Motor neuron (in vitro differentiated cells): ENCODE data around the gene HECTD4. TPM values are rescaled to one million over a fixed set of nuclear protein-coding genes. Genes with fewer than 3 reads are reported as not detected.
"Not testable (repeated sequence)": the region's sequence is repeated elsewhere in the genome, so short reads cannot be mapped to it uniquely, and the experiment has no call there.

Experiments used
- ATAC-seq, 8 experiments: fragments of 200-7000 bp; cut with Tn5 transposase; replicated peaks in 6 of 8; 2 replicates each; pipeline ENCODE4 v1.8.0; 2021; ENCODE audit warnings: mild to moderate bottlenecking in 8 of 8, moderate library complexity in 8 of 8
- H3K27ac ChIP-seq, 2 donors: fragments of 250-450 bp; sonication (Bioruptor Pico); 2 replicates each; pipeline ENCODE4 v1.9.0; 2021; ENCODE audit warnings: antibody characterized with exemption in 2 of 2, mild to moderate bottlenecking in 2 of 2, moderate library complexity in 1 of 2
- H3K4me1 ChIP-seq, 2 donors: fragments of 250-450 bp; sonication (Bioruptor Pico); replicated peaks in 1 of 2; 2 replicates each; pipeline ENCODE4 v1.6.1; 2021; ENCODE audit warnings: antibody characterized with exemption in 2 of 2, mild to moderate bottlenecking in 2 of 2, moderate library complexity in 1 of 2
- H3K4me3 ChIP-seq, 5 donors: fragments of 250-450 bp; sonication (Bioruptor Pico); 2 replicates each; pipeline ENCODE4 v1.9.0; 2021; ENCODE audit warnings: antibody characterized with exemption in 5 of 5, mild to moderate bottlenecking in 5 of 5, moderate library complexity in 4 of 5
- WGBS, 10 experiments: fragments of 450-650 bp; shearing (Covaris generic); methylation state at CpG; one replicate each; pipeline ENCODE4 v1.0.0; 2022; 5-methylcytosine and 5-hydroxymethylcytosine counted together
- in situ Hi-C, 9 experiments: fragments of 400-800 bp; cut with MboI; loops; one replicate each; pipeline ENCODE4 v1.15.0; 2021; ENCODE audit warnings: low sequenced_read_pairs in 9 of 9, low pct_unique_long_range_greater_than_20kb in 2 of 9; ENCODE audit not compliant: unreplicated experiment in 9 of 9
- total RNA-seq, 8 experiments: library from RNA; unstranded; fragments of 300-600 nt; gene quantifications; 2 replicates each; pipeline versions ENCODE4 v1.2.3 to v1.2.4, GENCODE V29; 2022

The HECTD4 gene
- total RNA-seq, 8 experiments from 2014 or later, result 15.2 to 80.4 (median 40.3) TPM

DNA sequence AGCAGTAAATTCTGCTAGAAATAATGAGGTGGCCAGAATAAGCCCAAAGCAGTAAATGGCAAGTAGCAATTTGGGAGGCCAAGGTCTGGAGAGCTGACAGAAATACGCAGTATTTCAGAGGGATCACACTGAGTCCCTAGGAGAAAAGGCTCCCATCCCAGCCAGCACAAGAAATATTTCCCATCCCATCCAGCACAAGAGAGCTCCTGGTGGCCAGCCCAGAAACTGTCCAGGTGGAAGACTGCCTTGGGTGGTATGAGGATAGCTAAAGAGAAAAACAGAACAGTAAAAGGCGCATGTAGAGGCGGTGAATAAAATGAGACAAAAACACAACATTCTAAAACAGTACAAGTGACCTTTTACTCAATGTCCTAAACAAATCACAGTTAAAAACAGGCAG lies 120.7 kb downstream of the HECTD4 start:
- WGBS, 10 experiments, result 92 to 100% (median 96%) methylated on average over 1 to 3 of the region's 3 CpGs; no CpG with 5 or more reads in 2 of the 10 experiments
- Histone ChIP-seq H3K4me3 (no peak overlapping the region), H3K27ac (no peak overlapping the region), H3K4me1 (no peaks in the 10 kb centered on the region)
- no peak for ATAC-seq
- in situ Hi-C loops, result loop anchor here in 1 of 9 experiments (25.0 kb wide), 1 partner anchor 126 kb away; the partner anchor contains the start of gene HECTD4

DNA sequence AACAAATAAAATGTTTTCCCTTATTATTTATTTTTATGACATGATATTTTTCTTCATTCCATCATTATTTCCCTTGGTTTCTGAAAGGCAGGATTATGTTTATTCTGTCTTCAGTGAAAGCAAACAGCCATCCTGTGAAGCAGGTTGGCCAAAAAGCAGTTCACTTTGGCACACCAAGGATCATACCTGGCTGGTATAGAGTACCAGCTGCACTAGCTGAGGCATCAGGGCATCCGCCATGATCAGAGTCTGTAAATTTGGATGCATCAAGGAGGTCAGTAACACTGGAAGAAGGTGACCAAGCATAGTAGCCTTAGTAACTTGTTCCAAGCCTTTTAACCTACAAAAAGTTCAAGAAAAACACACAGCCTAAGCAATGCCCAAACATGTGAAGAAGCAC lies 123.3 kb downstream of the HECTD4 start:
- no peak overlapping the region for H3K27ac ChIP-seq
- 80 to 100% (median 100%) methylated on average over 1 of the region's 1 CpG; no CpG with 5 or more reads in 3 of the 10 experiments for WGBS, 10 experiments
- no peaks in the 10 kb centered on the region for H3K4me1 ChIP-seq
- H3K4me3 ChIP-seq, result no peak overlapping the region
- ATAC-seq, result no peak
- in situ Hi-C loops, result loop anchor here in 1 of 9 experiments (25.0 kb wide), 1 partner anchor 128 kb away; the partner anchor contains the start of gene HECTD4

DNA sequence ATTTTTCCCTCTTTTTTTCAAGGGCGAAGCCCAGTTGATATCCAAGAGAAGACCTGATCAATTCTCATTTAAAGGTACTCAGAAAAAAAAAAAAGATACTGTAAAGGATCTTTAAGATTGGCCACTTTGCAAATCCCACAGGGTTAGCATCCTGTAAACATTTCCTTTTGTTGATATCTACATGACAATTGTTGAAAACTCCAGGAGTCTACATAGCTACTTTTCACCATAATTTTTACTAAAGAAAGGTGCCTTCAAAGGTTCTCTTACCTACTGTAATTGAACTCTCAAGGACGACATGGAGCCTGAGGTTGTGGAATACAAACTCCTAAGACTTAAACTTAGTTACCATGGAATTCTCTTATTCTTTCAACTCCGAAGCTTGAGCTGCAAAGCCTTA lies 125.5 kb downstream of the HECTD4 start:
- Histone ChIP-seq H3K4me3 (no peak overlapping the region), H3K4me1 (no peaks in the 10 kb centered on the region), H3K27ac (no peak overlapping the region)
- no peak for ATAC-seq
- 56 to 94% (median 79%) methylated on average over 1 to 3 of the region's 3 CpGs for WGBS, 10 experiments
- in situ Hi-C loops, result loop anchor here in 1 of 9 experiments (25.0 kb wide), 1 partner anchor 131 kb away; the partner anchor contains the start of gene HECTD4

DNA sequence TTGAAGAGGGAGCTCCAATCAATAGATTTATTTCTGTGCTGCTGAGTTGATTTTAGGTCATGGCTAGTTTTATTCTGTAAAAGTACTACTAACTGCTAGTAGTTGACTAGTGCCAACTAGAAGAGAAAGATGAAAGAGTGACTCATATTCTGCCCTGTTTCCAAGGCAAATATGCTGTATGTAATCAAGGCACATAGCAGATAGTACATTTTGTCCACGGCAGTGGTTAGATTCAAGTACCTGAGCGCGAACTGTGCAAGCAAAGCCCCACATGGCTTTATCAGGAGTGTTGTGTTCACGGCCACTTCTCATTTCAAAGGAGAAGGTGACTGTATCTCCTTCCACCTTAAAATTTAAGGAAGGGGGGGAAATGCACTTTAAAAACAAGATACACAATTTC lies 130.0 kb downstream of the HECTD4 start:
- no peak for ATAC-seq
- WGBS, 10 experiments, result 89 to 100% (median 100%) methylated on average over 1 to 4 of the region's 4 CpGs; no CpG with 5 or more reads in 1 of the 10 experiments
- Histone ChIP-seq H3K4me3 (no peak overlapping the region), H3K4me1 (no peaks in the 10 kb centered on the region), H3K27ac (no peak overlapping the region)
- in situ Hi-C loops, result loop anchor here in 1 of 9 experiments (25.0 kb wide), 1 partner anchor 135 kb away; the partner anchor contains the start of gene HECTD4

DNA sequence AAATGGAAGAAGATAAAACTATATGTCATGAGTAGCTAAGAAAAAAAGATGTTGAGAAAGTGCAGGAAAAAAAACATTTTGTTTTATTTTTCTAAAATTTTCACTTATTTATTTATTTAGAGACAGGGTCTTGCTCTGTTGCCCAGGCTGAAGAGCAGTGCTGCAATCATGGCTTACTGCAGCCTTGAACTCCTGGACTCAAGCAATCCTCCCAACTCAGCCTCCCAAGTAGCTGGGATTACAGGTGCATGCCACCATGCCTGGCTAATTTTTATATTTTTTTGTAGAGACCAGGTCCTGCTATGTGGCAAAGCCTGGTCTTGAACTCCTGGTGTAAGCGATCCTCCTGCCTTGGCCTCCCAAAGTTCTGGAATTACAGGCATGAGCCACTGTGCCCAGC lies 137.3 kb downstream of the HECTD4 start:
- not testable (repeated sequence) for H3K4me3 ChIP-seq, ATAC-seq, H3K27ac ChIP-seq, H3K4me1 ChIP-seq
- in situ Hi-C loops, result loop anchor here in 2 of 9 experiments (25.0 kb wide), 2 partner anchors 183 to 208 kb away; no protein-coding TSS in a partner anchor
- WGBS, 10 experiments, result 89 to 100% (median 100%) methylated on average over 1 of the region's 1 CpG; no CpG with 5 or more reads in 4 of the 10 experiments

DNA sequence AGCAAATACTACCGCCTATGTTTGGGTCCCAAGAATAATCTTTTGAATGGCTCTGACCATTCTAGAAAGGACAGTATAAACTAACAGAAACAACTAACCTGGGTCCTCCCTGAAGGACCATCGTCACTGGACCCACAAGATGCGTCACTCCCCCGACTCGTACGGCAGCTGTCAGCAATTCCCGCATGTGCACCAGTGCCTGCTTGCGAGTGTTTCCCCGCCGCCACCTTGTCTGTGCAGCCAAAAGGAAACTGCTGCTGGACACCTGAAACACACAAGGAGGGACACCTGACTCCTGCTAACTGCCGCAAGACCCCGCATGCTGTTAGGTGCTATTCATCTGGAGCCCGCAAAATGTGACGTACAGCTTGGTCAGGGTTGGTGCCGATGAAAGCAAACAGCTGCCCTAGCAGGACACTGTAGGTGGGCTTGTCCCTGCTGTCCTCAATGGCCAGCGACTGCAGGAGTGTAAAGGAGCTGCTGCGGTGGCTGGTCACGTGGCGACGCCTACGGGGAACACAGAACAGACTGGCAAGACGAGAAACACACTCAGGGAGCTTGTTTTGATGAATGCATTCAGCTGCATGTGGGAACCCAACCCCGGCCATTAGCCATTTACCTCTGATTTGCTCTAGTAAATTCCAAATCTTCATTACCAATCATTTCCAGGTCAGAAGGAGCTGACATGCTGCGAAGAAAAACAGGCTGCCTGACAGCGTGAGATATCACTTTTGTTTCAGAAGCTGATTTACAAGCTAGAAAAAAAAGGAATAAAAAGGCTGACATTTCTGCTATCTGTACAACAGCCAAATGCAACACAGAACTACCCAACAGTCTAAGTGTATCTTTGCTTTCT lies 138.7 kb downstream of the HECTD4 start:
- H3K27ac ChIP-seq, result no peak overlapping the region
- H3K4me1 ChIP-seq, result no peaks in the 10 kb centered on the region
- ATAC-seq, result no peak
- WGBS, 10 experiments, result 33 to 100% (median 95%) methylated on average over 1 to 13 of the region's 25 CpGs; no CpG with 5 or more reads in 1 of the 10 experiments
- H3K4me3 ChIP-seq, result no peak overlapping the region
- in situ Hi-C loops, result loop anchor here in 2 of 9 experiments (25.0 kb wide), 2 partner anchors 181 to 206 kb away; no protein-coding TSS in a partner anchor

DNA sequence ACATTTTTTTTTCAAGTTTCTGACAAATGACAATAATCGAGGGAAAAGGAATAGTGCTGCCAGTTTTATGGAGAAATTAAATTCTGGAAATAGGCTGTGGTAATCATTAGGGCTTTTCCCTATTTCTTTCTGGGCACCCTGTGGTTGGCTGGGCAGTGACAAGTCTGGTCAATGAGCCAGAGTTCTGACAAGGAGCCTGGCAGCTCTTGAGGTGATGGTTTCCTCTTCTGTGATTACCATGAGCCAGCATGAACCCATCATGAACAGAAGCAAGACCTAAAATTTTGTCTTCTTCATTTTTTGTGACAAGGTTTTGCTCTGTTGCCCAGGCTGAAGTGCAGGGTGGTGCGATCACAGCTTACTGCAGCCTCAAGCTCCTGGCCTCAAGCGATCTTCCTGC lies 141.1 kb downstream of the HECTD4 start:
- no peak for ATAC-seq
- in situ Hi-C loops, result loop anchor here in 2 of 9 experiments (25.0 kb wide), 2 partner anchors 179 to 204 kb away; no protein-coding TSS in a partner anchor
- Histone ChIP-seq H3K27ac (no peak overlapping the region), H3K4me1 (no peaks in the 10 kb centered on the region), H3K4me3 (no peak overlapping the region)
- 20 to 100% (median 60%) methylated on average over 1 to 3 of the region's 3 CpGs; no CpG with 5 or more reads in 1 of the 10 experiments for WGBS, 10 experiments

DNA sequence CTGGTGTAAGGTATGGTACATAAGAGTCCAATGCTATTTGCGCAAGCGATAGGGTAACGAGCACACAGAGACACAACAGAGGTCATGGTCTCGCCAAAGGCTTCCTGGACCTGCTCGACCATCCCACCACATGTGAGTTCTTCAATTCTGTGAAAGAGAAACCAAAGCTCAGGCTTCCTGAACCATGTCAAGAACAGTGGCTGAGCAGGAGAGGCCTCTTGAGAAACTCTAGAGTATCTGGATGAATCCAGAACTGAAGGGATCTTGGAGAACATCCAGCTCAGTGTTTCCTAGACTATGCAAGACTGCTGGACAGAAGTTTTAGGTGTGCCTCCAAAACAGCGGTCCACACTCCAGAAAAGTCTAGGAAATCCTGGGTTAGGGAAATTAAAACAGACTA lies 142.3 kb downstream of the HECTD4 start:
- ATAC-seq, result no peak
- no peak overlapping the region for H3K4me3 ChIP-seq
- H3K4me1 ChIP-seq, result no peaks in the 10 kb centered on the region
- no peak overlapping the region for H3K27ac ChIP-seq
- WGBS, 10 experiments, result 92 to 100% (median 98%) methylated on average over 2 to 6 of the region's 6 CpGs; no CpG with 5 or more reads in 2 of the 10 experiments
- in situ Hi-C loops, result loop anchor here in 2 of 9 experiments (25.0 kb wide), 2 partner anchors 178 to 203 kb away; no protein-coding TSS in a partner anchor

DNA sequence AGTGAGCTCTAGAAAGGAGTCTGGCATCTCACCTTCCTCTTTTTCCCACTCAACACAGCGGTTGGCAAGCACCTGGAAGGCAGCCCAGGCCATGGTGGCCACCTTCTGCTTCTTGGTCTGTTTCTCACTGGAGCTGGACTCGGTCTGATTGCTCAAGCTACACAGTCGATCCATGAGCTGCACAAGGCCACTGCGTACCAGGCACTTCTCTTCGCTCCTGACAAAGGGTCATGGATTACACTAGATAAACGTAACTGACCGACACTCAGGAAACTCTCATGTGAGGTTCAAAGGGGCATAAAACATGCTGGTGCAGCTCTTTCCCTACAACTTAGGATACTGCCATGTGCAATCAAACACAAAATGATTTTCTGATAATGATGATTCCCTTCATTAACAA lies 143.2 kb downstream of the HECTD4 start:
- in situ Hi-C loops, result loop anchor here in 2 of 9 experiments (25.0 kb wide), 2 partner anchors 177 to 202 kb away; no protein-coding TSS in a partner anchor
- no peaks in the 10 kb centered on the region for H3K4me1 ChIP-seq
- no peak overlapping the region for H3K4me3 ChIP-seq
- H3K27ac ChIP-seq, result no peak overlapping the region
- 73 to 100% (median 92%) methylated on average over 2 to 6 of the region's 7 CpGs; no CpG with 5 or more reads in 1 of the 10 experiments for WGBS, 10 experiments
- no peak for ATAC-seq

DNA sequence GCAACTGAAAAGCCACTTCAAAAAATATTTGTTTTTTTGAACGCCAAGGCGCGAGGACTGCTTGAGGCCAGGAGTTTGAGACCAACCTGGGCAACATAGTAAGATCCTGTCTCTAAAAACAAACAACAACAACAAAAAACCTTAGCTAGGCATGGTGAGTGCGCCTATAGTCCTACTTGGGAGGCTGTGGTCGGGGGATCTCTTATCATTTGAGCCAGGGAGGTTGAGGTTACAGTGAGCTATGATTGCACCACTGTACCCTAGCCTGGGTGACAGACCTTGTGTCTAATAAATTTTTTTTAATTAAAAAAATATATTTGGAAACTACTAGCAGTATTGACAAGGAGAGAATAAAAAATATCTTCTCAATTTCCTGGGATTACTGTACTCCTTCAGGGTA lies 143.8 kb downstream of the HECTD4 start:
- no peaks in the 10 kb centered on the region for H3K4me1 ChIP-seq
- no peak overlapping the region for H3K4me3 ChIP-seq
- in situ Hi-C loops, result loop anchor here in 2 of 9 experiments (25.0 kb wide), 2 partner anchors 176 to 201 kb away; no protein-coding TSS in a partner anchor
- 83 to 100% (median 96%) methylated on average over 1 to 5 of the region's 5 CpGs; no CpG with 5 or more reads in 2 of the 10 experiments for WGBS, 10 experiments
- H3K27ac ChIP-seq, result no peak overlapping the region
- ATAC-seq, result no peak

DNA sequence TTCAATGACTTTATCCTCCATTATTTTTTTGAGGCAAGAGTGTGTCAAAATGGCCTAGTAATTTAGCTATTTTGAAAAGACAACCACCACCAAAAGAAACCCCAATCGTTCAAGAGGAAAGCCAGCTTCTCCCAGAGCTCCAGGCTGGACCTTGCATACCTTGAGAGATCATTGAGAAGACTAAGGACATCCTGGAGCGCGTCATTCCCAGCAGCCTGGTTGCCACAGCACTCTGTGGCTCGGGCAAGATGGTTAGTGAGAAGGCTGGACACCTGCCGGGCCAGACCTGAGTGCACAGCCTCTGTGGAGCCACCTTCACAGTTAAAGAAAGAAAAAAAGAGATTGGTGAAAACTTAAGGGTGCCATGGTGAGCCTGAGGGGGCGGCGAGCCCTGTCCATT lies 145.4 kb downstream of the HECTD4 start:
- H3K4me3 ChIP-seq, result no peak overlapping the region
- no peak overlapping the region for H3K27ac ChIP-seq
- H3K4me1 ChIP-seq, result no peaks in the 10 kb centered on the region
- 85 to 100% (median 90%) methylated on average over 2 to 7 of the region's 7 CpGs; no CpG with 5 or more reads in 2 of the 10 experiments for WGBS, 10 experiments
- in situ Hi-C loops, result loop anchor here in 2 of 9 experiments (25.0 kb wide), 2 partner anchors 174 to 199 kb away; no protein-coding TSS in a partner anchor
- no peak for ATAC-seq

DNA sequence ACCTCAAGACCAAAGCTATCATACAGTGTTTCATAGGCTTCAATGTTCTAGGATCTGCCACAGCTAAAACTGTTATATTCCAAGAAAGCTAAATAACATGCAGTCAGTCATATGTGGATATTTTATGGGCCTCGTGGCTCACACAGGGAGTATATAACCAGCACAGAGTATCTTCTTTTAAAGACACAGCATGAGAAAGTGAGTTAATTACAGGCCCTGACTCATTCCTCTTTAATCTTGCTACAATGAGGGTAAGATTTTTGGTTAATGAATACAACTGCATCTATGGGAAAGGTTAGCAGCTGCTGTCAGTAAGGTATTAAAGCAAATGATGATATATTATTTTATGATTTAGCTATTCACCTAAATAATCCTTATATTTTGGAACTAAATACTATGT lies 145.8 kb downstream of the HECTD4 start:
- H3K4me1 ChIP-seq, result no peaks in the 10 kb centered on the region
- H3K4me3 ChIP-seq, result no peak overlapping the region
- no peak for ATAC-seq
- in situ Hi-C loops, result loop anchor here in 2 of 9 experiments (25.0 kb wide), 2 partner anchors 174 to 199 kb away; no protein-coding TSS in a partner anchor
- 0 to 86% (median 47%) methylated on average over 1 of the region's 1 CpG; no CpG with 5 or more reads in 2 of the 10 experiments for WGBS, 10 experiments
- no peak overlapping the region for H3K27ac ChIP-seq

DNA sequence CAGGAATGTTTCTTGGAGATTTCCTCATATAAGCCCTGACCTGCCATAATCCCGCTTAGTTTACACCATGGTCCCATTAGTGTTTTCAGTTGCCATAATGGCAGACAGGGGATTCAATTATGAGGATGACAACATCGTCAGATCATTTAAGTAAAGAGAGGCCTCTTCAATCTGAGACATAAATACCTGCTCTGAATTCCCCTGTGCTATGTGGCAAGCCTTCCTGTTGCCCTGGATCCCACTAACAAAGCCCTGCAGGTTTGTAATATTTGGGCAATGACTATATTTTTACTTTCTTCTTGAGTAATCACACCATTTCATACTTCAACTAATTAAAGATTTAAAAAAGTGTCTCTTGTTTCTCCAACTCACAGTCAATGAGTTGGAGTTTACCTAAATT lies 147.9 kb downstream of the HECTD4 start:
- H3K4me3 ChIP-seq, result no peak overlapping the region
- in situ Hi-C loops, result loop anchor here in 2 of 9 experiments (25.0 kb wide), 2 partner anchors 172 to 197 kb away; no protein-coding TSS in a partner anchor
- 92 to 100% (median 100%) methylated on average over 1 to 2 of the region's 2 CpGs; no CpG with 5 or more reads in 2 of the 10 experiments for WGBS, 10 experiments

More for the DNA sequence above, 147.9 kb downstream of the HECTD4 start:
- ATAC-seq, result no peak
- no peaks in the 10 kb centered on the region for H3K4me1 ChIP-seq
- no peak overlapping the region for H3K27ac ChIP-seq
